Astrocyte of the spinal cord (primary cell): ENCODE results near the gene RAB12.

Experiments
- DNase-seq: peaks from one replicate; pipeline ENCODE4 v3.0.0; 2011; ENCODE audit warnings: low read depth, low spot score
- H3K4me3 ChIP-seq: 2 replicates; pipeline ENCODE4 v1.5.1; 2011; ENCODE audit warnings: low read depth, mild to moderate bottlenecking, low read length, moderate library complexity
- CTCF ChIP-seq: IDR thresholded peaks from 2 replicates; pipeline ENCODE4 v1.5.1; 2012; ENCODE audit warnings: low read depth, mild to moderate bottlenecking, low read length, inconsistent platforms
- in situ Hi-C: cut with HindIII; loops from 2 replicates; pipeline ENCODE4 v1.10.0; 2017; ENCODE audit warnings: low sequenced_read_pairs

Gene RAB12

GRCh38 chr18:8657050-8657820 is 48.0 kb downstream of the RAB12 start:
- no peak overlapping the region for H3K4me3 ChIP-seq
- no peak for DNase-seq
- TF ChIP-seq CTCF = no peak
- in situ Hi-C loops = no loop called here

GRCh38 chr18:8657873-8658470 is 48.7 kb downstream of the RAB12 start:
- TF ChIP-seq CTCF = no peak
- in situ Hi-C loops = no loop called here
- DNase-seq = peak; percentile 43
- no peak overlapping the region for H3K4me3 ChIP-seq

- no peak for DNase-seq
- H3K4me3 ChIP-seq = no peak overlapping the region
- no peak for TF ChIP-seq CTCF
- in situ Hi-C loops = no loop called here
These were observed 49.7 kb downstream of the RAB12 start for GRCh38 chr18:8658858-8659485.

GRCh38 chr18:8659609-8660242 is 50.5 kb downstream of the RAB12 start:
- no peak for DNase-seq
- no peak overlapping the region for H3K4me3 ChIP-seq
- TF ChIP-seq CTCF = no peak
- in situ Hi-C loops = no loop called here

GRCh38 chr18:8660316-8660715 is 51.1 kb downstream of the RAB12 start:
- no peak for TF ChIP-seq CTCF
- no peak for DNase-seq
- no peak overlapping the region for H3K4me3 ChIP-seq
- in situ Hi-C loops = no loop called here

- in situ Hi-C loops = no loop called here
- H3K4me3 ChIP-seq = no peak overlapping the region
- peak; percentile 76 for DNase-seq
- no peak for TF ChIP-seq CTCF
These were observed 52.7 kb downstream of the RAB12 start for GRCh38 chr18:8661754-8662559.
